ENCODE measurements around the gene CFDP1.

Gene CFDP1

GRCh38 chr16:75248536-75249380 is 184.5 kb downstream of the CFDP1 start:
- no peaks in the 10 kb centered on the region for H3F3A ChIP-seq (ENCODE audit: low read depth)
- no peak overlapping the region for H3K4me3 ChIP-seq (ENCODE audit: low read length, poor library complexity, severe bottlenecking)
- H3K9ac ChIP-seq (ENCODE audit: low read depth, low read length, poor library complexity, severe bottlenecking) = no peak overlapping the region
- no peaks in the 10 kb centered on the region for H3K9me2 ChIP-seq (replicated peaks; ENCODE audit: low read depth, low read length)
- H3K9me3 ChIP-seq (ENCODE audit: insufficient read depth, low read depth, low read length) = no peaks in the 10 kb centered on the region
- no peak overlapping the region for H2AFZ ChIP-seq (ENCODE audit: low read length)
- TF ChIP-seq CTCF (conservative IDR thresholded peaks at IDR 0.05; ENCODE audit: low read length) = no peak
- TF ChIP-seq EZH2phosphoT487 (IDR thresholded peaks at IDR 0.05; ENCODE audit: borderline replicate concordance) = no peak
- no peaks in the 10 kb centered on the region for H3K36me3 ChIP-seq (ENCODE audit: insufficient read depth, low read length)
- H3K4me1 ChIP-seq (ENCODE audit: insufficient read depth, low read length, poor library complexity, severe bottlenecking) = peaks cover 10% of the 10 kb centered on the region
- H4K20me1 ChIP-seq (ENCODE audit: insufficient read depth, low read length, poor library complexity, severe bottlenecking) = no peaks in the 10 kb centered on the region
- H3K4me2 ChIP-seq (ENCODE audit: low read depth, low read length, poor library complexity, severe bottlenecking) = no peak overlapping the region
- H3K27me3 ChIP-seq (ENCODE audit: insufficient read depth, low read length, poor library complexity, severe bottlenecking) = no peaks in the 10 kb centered on the region
- H3K79me2 ChIP-seq (ENCODE audit: insufficient read depth, low read length) = no peaks in the 10 kb centered on the region

GRCh38 chr16:75248142-75248535 is 185.2 kb downstream of the CFDP1 start:
- no peak for TF ChIP-seq EZH2phosphoT487 (IDR thresholded peaks at IDR 0.05; ENCODE audit: borderline replicate concordance)
- no peak for TF ChIP-seq CTCF (conservative IDR thresholded peaks at IDR 0.05; ENCODE audit: low read length)
- Histone ChIP-seq H3K4me1 (ENCODE audit: insufficient read depth, low read length, poor library complexity, severe bottlenecking) (peaks cover 10% of the 10 kb centered on the region), H3K9me2 (replicated peaks; ENCODE audit: low read depth, low read length) (no peaks in the 10 kb centered on the region), H3K27me3 (ENCODE audit: insufficient read depth, low read length, poor library complexity, severe bottlenecking) (no peaks in the 10 kb centered on the region), H3K4me2 (ENCODE audit: low read depth, low read length, poor library complexity, severe bottlenecking) (no peak overlapping the region), H3K9ac (ENCODE audit: low read depth, low read length, poor library complexity, severe bottlenecking) (no peak overlapping the region), H4K20me1 (ENCODE audit: insufficient read depth, low read length, poor library complexity, severe bottlenecking) (no peaks in the 10 kb centered on the region), H3K79me2 (ENCODE audit: insufficient read depth, low read length) (no peaks in the 10 kb centered on the region), H3K4me3 (ENCODE audit: low read length, poor library complexity, severe bottlenecking) (no peak overlapping the region), H3K9me3 (ENCODE audit: insufficient read depth, low read depth, low read length) (no peaks in the 10 kb centered on the region), H3K36me3 (ENCODE audit: insufficient read depth, low read length) (no peaks in the 10 kb centered on the region), H2AFZ (ENCODE audit: low read length) (no peak overlapping the region), H3F3A (ENCODE audit: low read depth) (no peaks in the 10 kb centered on the region)

- Histone ChIP-seq H3K79me2 (ENCODE audit: insufficient read depth, low read length) (no peaks in the 10 kb centered on the region), H3K27me3 (ENCODE audit: insufficient read depth, low read length, poor library complexity, severe bottlenecking) (no peaks in the 10 kb centered on the region), H3K36me3 (ENCODE audit: insufficient read depth, low read length) (no peaks in the 10 kb centered on the region), H3F3A (ENCODE audit: low read depth) (no peaks in the 10 kb centered on the region), H3K9ac (ENCODE audit: low read depth, low read length, poor library complexity, severe bottlenecking) (no peak overlapping the region), H3K9me3 (ENCODE audit: insufficient read depth, low read depth, low read length) (no peaks in the 10 kb centered on the region), H3K9me2 (replicated peaks; ENCODE audit: low read depth, low read length) (no peaks in the 10 kb centered on the region), H3K4me3 (ENCODE audit: low read length, poor library complexity, severe bottlenecking) (no peak overlapping the region), H2AFZ (ENCODE audit: low read length) (no peak overlapping the region), H3K4me1 (ENCODE audit: insufficient read depth, low read length, poor library complexity, severe bottlenecking) (peaks cover 10% of the 10 kb centered on the region), H4K20me1 (ENCODE audit: insufficient read depth, low read length, poor library complexity, severe bottlenecking) (no peaks in the 10 kb centered on the region), H3K4me2 (ENCODE audit: low read depth, low read length, poor library complexity, severe bottlenecking) (no peak overlapping the region)
- TF ChIP-seq CTCF (conservative IDR thresholded peaks at IDR 0.05; ENCODE audit: low read length) (no peak), EZH2phosphoT487 (IDR thresholded peaks at IDR 0.05; ENCODE audit: borderline replicate concordance) (no peak)
Observed at GRCh38 chr16:75247249-75247648, 186.1 kb downstream of the CFDP1 start.

All from Loucy (cell line).